Jurkat, Clone E6-1 (cell line): Measurements from ENCODE around the gene GCK.

Experiments
- DNase-seq: peaks from one replicate; pipeline ENCODE4 v3.0.0-alpha.2; 2011; ENCODE audit warnings: low read depth, low spot score
- H3K4me3 ChIP-seq: 2 replicates; pipeline ENCODE4 v1.5.1; 2011; ENCODE audit warnings: mild to moderate bottlenecking, low read length, control low read depth, moderate library complexity

Gene GCK

DNA sequence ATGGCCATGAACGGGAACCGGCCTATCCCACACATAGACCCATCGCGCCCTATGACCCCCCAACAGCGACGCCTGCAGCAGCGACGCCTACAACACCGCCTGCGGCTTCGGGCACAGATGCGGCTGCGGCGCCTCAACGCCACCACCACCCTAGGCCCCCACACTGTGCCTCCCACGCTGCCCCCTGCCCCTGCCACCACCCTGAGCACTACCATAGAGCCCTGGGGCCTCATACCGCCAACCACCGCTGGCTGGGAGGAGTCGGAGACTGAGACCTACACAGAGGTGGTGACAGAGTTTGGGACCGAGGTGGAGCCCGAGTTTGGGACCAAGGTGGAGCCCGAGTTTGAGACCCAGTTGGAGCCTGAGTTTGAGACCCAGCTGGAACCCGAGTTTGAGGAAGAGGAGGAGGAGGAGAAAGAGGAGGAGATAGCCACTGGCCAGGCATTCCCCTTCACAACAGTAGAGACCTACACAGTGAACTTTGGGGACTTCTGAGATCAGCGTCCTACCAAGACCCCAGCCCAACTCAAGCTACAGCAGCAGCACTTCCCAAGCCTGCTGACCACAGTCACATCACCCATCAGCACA, 75.4 kb downstream of the GCK start:
- no peak for DNase-seq

DNA sequence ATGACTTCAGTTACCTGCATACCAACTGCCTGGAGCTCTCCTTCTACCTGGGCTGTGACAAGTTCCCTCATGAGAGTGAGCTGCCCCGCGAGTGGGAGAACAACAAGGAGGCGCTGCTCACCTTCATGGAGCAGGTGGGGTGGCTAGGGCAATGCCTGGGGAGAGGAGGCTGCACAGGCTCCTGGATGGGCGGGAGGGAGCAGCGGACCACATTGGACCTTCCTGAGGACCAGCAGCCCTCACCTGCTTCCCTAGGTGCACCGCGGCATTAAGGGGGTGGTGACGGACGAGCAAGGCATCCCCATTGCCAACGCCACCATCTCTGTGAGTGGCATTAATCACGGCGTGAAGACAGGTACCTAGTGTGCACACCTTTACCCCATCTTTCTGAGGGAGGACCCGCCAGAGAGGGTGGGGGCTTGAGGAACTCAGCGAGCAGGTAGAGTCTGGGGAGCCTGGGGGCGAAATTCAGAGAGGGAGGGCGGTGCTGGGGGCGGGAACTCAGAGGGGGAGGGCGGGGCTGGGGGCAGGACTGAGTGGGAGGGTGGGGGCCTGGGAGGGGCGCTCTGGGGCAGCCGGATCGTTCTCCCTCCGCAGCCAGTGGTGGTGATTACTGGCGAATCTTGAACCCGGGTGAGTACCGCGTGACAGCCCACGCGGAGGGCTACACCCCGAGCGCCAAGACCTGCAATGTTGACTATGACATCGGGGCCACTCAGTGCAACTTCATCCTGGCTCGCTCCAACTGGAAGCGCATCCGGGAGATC, 76.1 kb downstream of the GCK start:
- no peak for DNase-seq

More for the DNA sequence above, 75.4 kb downstream of the GCK start:
- no peak overlapping the region for H3K4me3 ChIP-seq

GRCh38 chr7:44112231-44112996, 76.8 kb downstream of the GCK start:
- DNase-seq: no peak
- H3K4me3 ChIP-seq: no peak overlapping the region

More for the DNA sequence above, 76.1 kb downstream of the GCK start:
- H3K4me3 ChIP-seq: no peak overlapping the region

DNA sequence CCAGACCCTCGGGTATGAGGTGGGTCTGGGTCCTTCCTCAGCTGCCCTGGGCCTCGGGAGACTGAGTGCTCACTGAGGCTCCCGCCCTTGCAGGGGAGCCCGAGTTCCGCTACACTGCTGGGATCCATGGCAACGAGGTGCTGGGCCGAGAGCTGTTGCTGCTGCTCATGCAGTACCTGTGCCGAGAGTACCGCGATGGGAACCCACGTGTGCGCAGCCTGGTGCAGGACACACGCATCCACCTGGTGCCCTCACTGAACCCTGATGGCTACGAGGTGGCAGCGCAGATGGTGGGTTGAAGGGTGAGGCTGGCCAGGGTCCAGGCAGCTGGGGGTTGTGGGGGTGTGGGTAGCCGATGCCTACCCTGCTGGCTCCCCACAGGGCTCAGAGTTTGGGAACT, 77.5 kb downstream of the GCK start:
- DNase-seq: no peak
- no peak overlapping the region for H3K4me3 ChIP-seq

DNA sequence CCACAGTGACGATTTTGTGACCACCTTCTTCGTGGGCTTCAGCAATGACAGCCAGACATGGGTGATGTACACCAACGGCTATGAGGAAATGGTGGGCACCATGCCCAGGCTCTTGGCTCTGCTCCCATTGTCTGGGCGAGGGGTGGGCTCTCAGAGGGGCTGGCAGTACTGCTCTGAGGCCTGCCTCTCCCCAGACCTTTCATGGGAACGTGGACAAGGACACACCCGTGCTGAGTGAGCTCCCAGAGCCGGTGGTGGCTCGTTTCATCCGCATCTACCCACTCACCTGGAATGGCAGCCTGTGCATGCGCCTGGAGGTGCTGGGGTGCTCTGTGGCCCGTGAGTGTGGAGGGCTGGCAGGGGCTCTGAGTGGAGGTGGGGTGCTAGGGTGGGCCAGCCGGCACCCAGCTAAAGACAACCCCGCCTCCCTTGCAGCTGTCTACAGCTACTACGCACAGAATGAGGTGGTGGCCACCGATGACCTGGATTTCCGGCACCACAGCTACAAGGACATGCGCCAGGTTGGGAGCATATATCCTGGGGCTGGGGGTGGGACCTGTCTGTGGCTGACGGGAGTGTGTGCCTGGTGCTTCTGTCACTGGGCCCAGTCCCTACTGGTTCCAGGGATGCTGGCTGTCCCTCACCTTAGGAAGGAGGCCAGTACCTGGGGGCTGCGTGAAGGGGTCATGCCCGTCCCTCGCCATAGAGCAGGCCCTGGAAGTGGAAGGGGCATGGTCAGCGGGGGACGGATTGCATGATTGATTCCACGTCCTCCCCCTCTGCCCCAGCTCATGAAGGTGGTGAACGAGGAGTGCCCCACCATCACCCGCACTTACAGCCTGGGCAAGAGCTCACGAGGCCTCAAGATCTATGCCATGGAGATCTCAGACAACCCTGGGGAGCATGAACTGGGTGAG, 78.3 kb downstream of the GCK start:
- DNase-seq: no peak
- H3K4me3 ChIP-seq: no peak overlapping the region

GRCh38 chr7:44109991-44110390, 79.2 kb downstream of the GCK start:
- DNase-seq: no peak
- H3K4me3 ChIP-seq: no peak overlapping the region

GRCh38 chr7:44108768-44109750, 80.2 kb downstream of the GCK start:
- no peak overlapping the region for H3K4me3 ChIP-seq
- no peak for DNase-seq

GRCh38 chr7:44107961-44108767, 81.1 kb downstream of the GCK start:
- no peak for DNase-seq
- no peak overlapping the region for H3K4me3 ChIP-seq

DNA sequence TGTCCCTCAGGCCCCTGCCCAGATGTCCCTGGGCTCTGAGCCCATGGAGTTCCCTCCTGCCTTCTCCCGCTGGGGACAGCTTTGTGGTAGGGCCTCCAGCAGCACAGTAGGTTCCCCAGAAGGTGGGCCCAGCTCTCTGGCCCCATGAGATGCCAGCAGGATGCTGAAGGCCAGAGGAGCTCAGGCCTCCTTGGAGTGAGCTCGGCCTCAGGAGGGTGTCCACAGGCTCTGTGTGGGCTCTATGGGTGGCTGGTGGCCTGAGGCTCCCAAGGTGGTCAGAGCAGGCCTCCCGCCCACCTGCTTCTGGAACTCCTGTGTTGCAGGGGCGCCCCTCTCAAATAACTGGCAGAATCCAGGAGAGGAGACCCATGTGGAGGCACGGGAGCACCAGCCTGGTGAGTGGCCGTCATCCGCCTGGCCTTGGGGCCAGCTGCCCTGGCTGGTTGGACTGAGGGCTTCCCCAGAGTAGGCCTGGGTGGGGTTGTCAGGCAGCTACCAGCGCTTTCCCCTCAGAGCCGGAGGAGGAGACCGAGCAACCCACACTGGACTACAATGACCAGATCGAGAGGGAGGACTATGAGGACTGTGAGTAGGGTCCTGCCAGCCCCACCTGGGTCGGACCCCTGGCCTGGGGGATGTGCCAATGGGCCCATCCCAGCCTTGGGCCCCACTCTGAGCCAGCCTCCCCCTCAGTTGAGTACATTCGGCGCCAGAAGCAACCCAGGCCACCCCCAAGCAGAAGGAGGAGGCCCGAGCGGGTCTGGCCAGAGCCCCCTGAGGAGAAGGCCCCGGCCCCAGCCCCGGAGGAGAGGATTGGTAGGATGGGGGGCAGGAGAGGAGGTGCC, 81.9 kb downstream of the GCK start:
- no peak overlapping the region for H3K4me3 ChIP-seq
- no peak for DNase-seq

DNA sequence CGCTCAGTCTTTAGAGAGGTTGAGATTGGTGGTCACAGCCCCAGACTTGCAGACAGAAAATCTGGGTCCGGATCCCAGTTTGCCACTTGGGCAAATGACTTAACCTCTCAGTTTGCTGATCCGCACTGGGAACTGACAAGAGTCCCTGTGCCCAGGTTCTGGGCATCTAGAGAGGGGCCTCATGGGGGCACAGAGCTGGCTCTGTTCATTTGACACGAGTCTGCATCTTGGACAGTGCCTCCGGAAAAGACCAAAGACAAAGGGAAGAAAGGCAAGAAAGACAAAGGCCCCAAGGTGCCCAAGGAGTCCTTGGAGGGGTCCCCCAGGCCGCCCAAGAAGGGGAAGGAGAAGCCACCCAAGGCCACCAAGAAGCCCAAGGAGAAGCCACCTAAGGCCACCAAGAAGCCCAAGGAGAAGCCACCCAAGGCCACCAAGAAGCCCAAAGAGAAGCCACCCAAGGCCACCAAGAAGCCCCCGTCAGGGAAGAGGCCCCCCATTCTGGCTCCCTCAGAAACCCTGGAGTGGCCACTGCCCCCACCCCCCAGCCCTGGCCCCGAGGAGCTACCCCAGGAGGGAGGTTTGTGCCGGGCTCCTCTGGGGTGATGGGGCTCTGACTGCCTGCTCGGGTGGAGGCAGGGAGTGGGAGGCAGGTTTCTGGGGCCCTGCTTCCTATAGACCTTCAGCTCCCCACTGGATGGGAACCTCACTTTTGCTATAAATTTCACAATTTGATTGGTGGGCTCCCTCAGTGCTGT, 82.8 kb downstream of the GCK start:
- peak overlapping the region; percentile 92 for H3K4me3 ChIP-seq

DNA sequence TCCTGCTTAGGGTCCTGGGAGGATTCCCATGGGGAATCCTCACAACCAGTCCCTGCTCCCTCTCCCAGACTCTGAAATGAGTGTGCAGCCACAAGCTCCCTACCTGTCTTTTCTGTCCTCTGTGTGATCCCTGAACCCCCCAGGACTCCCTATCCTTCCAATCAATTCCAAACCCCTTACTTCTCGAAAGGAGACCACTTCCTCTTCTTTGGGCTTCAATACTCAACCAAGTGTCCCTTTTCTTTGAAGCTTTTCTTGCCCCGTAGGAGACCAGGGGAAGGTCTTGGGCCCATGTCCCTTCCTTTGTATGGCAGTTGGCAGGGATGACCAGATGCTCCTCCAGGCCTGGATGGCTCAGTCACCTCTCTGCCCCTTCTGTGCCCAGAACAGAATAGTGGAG, 83.4 kb downstream of the GCK start:
- DNase-seq: no peak
- H3K4me3 ChIP-seq: peak overlapping the region; percentile 92

More for the DNA sequence above, 82.8 kb downstream of the GCK start:
- no peak for DNase-seq

- H3K4me3 ChIP-seq: peak overlapping the region; percentile 92
- DNase-seq: no peak
These were observed 84.1 kb downstream of the GCK start for GRCh38 chr7:44104860-44105771.

- peak within 1 kb of the TSS; percentile 92 for H3K4me3 ChIP-seq
- no peak for DNase-seq
These were observed 85.0 kb downstream of the GCK start, which contains the start of gene AEBP1 for GRCh38 chr7:44103923-44104859. Gene AEBP1 (plus strand): TSS chr7:44104345. CDS start chr7:44104666, 321 bp downstream.

DNA sequence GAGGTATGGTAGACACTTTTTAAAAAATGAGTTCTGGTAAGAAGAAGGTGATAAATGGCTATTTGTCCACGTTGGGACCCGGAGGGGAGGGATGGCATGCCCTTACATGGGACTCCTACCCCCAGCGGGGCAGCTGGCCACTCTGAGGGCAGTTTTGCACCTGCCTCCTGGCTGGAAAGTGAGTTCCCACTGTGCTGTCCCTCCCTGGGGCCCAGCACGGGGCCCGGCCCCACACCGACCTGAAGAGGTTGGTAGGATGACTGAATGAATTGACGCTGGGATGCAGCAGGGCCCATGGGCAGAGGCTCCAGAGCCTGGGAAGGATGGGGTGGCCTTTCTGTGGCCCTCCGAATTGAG, 85.7 kb downstream of the GCK start:
- peak overlapping the region; percentile 49 for H3K4me3 ChIP-seq
- no peak for DNase-seq
